Measurements from ENCODE around the gene ZBTB9. TPM values are rescaled to one million over a fixed set of nuclear protein-coding genes. Genes with fewer than 3 reads are reported as not detected.

Gene ZBTB9
- total RNA-seq, 1 experiment from 2014 or later = 9.0 TPM

DNA sequence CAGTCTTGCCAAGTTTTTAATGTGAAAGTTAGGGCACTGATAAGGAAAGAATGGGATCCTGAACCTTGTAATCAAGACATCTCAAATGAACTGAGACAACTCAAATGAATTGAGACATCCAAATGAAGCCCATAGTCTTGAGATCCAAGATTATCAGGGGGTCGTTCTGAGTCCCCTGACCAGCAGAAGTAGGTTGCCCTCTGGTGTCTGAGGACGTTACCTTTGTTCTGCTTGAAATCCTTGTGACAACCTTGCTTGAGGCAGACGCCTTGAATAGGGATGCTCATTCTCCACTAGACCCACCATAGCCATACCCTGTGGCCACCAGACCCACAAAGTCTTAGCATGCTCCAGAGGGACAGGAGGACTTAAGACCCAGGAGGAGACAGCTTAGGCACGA lies 37.7 kb downstream of the ZBTB9 start:
- H3K4me3 ChIP-seq = no peak overlapping the region
- no peaks in the 10 kb centered on the region for H3K9me3 ChIP-seq (replicated peaks)
- H3K36me3 ChIP-seq = no peaks in the 10 kb centered on the region
- no peaks in the 10 kb centered on the region for H3K4me1 ChIP-seq
- H3K27me3 ChIP-seq = no peaks in the 10 kb centered on the region
- H3K27ac ChIP-seq = no peak overlapping the region
- no peak for DNase-seq

DNA sequence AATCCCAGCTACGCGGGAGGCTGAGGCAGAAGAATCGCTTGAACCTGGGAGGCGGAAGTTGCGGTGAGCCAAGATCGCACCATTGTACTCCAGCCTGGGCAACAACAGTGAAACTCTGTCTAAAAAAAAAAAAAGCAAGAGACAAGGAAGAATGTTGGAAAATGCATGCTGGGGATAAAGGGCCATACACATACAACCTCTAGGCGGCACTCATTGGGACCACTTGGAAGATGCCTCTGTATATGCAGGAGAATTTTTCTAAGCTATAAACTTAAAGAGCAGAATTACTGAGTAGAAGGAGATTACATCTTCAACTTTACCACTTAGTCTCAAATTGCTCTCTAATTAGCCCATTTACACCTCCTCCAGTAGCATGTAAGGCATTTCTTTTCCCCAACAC lies 42.8 kb downstream of the ZBTB9 start:
- Histone ChIP-seq H3K36me3 (no peaks in the 10 kb centered on the region), H3K27ac (no peak overlapping the region), H3K4me3 (no peak overlapping the region), H3K4me1 (no peaks in the 10 kb centered on the region), H3K9me3 (replicated peaks) (no peaks in the 10 kb centered on the region), H3K27me3 (no peaks in the 10 kb centered on the region)
- no peak for DNase-seq

- H3K36me3 ChIP-seq = no peaks in the 10 kb centered on the region
- no peak for DNase-seq
Observed at GRCh38 chr6:33502486-33502885, 48.1 kb downstream of the ZBTB9 start.

DNA sequence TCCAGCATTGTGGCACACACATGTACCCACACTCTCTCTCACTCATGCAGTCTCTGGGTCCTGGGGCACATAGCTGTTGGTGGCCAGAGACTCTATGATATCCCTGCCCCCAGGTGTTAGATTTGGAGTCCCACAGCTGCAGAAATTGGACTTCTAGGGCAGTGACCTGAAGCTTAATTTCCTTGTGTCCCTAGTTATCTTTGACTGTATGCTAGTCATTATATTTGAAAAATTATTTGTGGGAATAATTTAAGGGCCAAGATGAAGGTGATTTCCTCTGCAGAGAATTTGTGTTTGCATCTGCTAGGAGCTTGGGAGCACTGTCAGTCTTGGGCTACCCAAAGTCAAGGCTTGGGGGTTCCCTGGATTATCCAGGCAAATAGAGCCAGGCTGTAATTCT lies 50.1 kb downstream of the ZBTB9 start:
- DNase-seq = no peak
- Histone ChIP-seq H3K9me3 (replicated peaks) (no peaks in the 10 kb centered on the region), H3K4me1 (no peaks in the 10 kb centered on the region), H3K36me3 (no peaks in the 10 kb centered on the region), H3K27ac (no peak overlapping the region), H3K27me3 (no peaks in the 10 kb centered on the region), H3K4me3 (no peak overlapping the region)

More at GRCh38 chr6:33502486-33502885, 48.1 kb downstream of the ZBTB9 start:
- no peaks in the 10 kb centered on the region for H3K4me1 ChIP-seq
- H3K4me3 ChIP-seq = no peak overlapping the region
- no peaks in the 10 kb centered on the region for H3K27me3 ChIP-seq
- no peak overlapping the region for H3K27ac ChIP-seq
- no peaks in the 10 kb centered on the region for H3K9me3 ChIP-seq (replicated peaks)

DNA sequence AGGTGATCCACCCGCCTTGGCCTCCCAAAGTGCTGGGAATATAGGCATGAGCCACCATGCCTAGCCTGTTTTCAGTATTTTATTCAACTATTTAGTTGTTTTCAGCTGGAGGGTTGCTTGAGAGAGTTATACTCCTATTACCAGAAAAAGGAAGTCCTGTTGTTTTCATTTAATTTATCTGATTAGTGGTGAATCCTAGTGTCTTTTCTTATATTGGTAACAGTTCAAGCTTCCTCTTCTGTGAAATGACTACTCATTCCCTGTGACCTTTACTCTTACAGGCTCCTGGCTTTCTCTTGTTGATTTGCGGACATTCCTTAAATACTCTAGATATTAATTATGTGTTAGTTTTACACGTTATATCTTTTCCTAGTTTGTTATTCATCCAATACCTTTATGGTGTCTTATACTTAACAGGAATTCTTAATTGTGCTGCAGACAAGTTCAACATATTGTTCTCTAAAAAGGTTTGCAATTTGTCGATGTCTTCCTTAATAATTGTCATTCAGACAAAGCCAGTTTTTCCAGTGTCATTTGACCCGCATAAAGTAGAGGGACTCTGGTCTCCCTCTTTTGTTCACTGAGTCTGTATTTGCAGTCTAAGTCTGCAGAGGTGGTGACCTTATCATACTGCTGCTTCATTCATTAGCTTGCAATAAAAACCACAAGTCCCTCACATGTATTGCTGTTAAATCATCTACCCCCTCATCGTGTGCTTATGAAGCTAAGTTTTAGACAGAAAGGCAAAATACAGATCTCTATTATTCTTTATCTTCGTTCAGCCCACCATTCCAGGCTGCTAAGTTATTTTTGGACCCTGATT lies 51.4 kb downstream of the ZBTB9 start:
- Histone ChIP-seq H3K9me3 (replicated peaks) (no peaks in the 10 kb centered on the region), H3K27ac (no peak overlapping the region), H3K36me3 (no peaks in the 10 kb centered on the region), H3K4me1 (no peaks in the 10 kb centered on the region), H3K4me3 (no peak overlapping the region), H3K27me3 (no peaks in the 10 kb centered on the region)
- DNase-seq = no peak

Other genes with a start within 250 kb of the ZBTB9 start
- 1.0 and 1.5 TPM in 2 replicates for gene HSD17B8, start 249.9 kb upstream of the ZBTB9 start, total RNA-seq (2014; rRNA removed; shearing (Covaris generic))
- 14.9 and 16.4 TPM in 2 replicates for gene RING1, start 246.1 kb upstream of the ZBTB9 start, total RNA-seq (2014; rRNA removed; shearing (Covaris generic))
- 32.7 and 33.8 TPM in 2 replicates for gene VPS52, start 182.7 kb upstream of the ZBTB9 start, total RNA-seq (2014; rRNA removed; shearing (Covaris generic))
- gene RPS18, start 182.5 kb upstream of the ZBTB9 start, total RNA-seq (2014; rRNA removed; shearing (Covaris generic)) = 5,924 and 6,385 TPM in 2 replicates
- gene B3GALT4, start 177.5 kb upstream of the ZBTB9 start, total RNA-seq (2014; rRNA removed; shearing (Covaris generic)) = 0.84 and 0.95 TPM in 2 replicates
- gene WDR46, start 165.3 kb upstream of the ZBTB9 start, total RNA-seq (2014; rRNA removed; shearing (Covaris generic)) = 54.6 and 61.5 TPM in 2 replicates
- 102 and 104 TPM in 2 replicates for gene PFDN6, start 165.0 kb upstream of the ZBTB9 start, total RNA-seq (2014; rRNA removed; shearing (Covaris generic))
- 14.3 and 20.9 TPM in 2 replicates for gene RGL2, start 155.6 kb upstream of the ZBTB9 start, total RNA-seq (2014; rRNA removed; shearing (Covaris generic))
- gene TAPBP, start 140.5 kb upstream of the ZBTB9 start, total RNA-seq (2014; rRNA removed; shearing (Covaris generic)) = 15.4 and 16.2 TPM in 2 replicates
- gene ZBTB22, start 136.8 kb upstream of the ZBTB9 start, total RNA-seq (2014; rRNA removed; shearing (Covaris generic)) = 7.1 and 9.6 TPM in 2 replicates
- gene DAXX, start 131.6 kb upstream of the ZBTB9 start, total RNA-seq (2014; rRNA removed; shearing (Covaris generic)) = 52.9 and 55.2 TPM in 2 replicates
- 80.5 and 84.5 TPM in 2 replicates for gene KIFC1, start 62.8 kb upstream of the ZBTB9 start, total RNA-seq (2014; rRNA removed; shearing (Covaris generic))
- 21.8 and 25.5 TPM in 2 replicates for gene PHF1, start 43.6 kb upstream of the ZBTB9 start, total RNA-seq (2014; rRNA removed; shearing (Covaris generic))
- 181 and 210 TPM in 2 replicates for gene CUTA, start 36.5 kb upstream of the ZBTB9 start, total RNA-seq (2014; rRNA removed; shearing (Covaris generic))
- 1.8 and 2.5 TPM in 2 replicates for gene SYNGAP1, start 34.5 kb upstream of the ZBTB9 start, total RNA-seq (2014; rRNA removed; shearing (Covaris generic))
- 22.5 and 24.0 TPM in 2 replicates for gene BAK1, start 125.7 kb downstream of the ZBTB9 start, total RNA-seq (2014; rRNA removed; shearing (Covaris generic))
- 2.6 and 2.9 TPM in 2 replicates for gene ITPR3, start 166.7 kb downstream of the ZBTB9 start, total RNA-seq (2014; rRNA removed; shearing (Covaris generic))

Measured in SJCRH30 (cell line).